ENCODE measurements around the gene HINT1.

DNA sequence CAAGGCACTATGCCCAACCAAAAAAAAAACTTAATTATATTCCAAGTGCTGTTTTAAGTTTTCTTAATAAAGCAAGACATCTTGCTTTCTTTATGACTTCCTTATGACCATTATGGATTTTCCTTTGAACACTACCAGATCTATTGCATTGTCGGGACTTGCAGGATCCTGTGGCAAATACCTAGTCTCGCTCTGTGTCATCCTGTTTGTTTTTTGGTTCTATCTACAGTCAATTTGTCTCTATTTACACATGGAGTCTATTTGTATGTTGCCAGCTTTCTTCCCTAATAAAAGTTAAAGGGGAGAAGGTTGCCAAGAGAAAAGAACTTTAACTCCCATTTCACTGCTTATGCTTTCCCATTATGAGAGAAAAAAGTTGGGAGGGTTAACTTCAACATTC lies 4.9 kb downstream of the HINT1 start:
- no peak for TF ChIP-seq POLR2A (IDR thresholded peaks at IDR 0.05; ENCODE audit: low read length)
- no peak for TF ChIP-seq GATA1 (IDR thresholded peaks at IDR 0.05; ENCODE audit: low read depth, low read length)
